Neural cell (in vitro differentiated cells): ENCODE results near the gene AP1M2. TPM values are rescaled to one million over a fixed set of nuclear protein-coding genes. Genes with fewer than 3 reads are reported as not detected.

Experiments
- H2AFZ ChIP-seq: fragments of 200-600, 300-800 bp; sonication (generic), shearing (Covaris generic); 2 replicates; pipeline ENCODE4 v1.6.0; 2014; ENCODE audit warnings: low read depth, mild to moderate bottlenecking, antibody characterized with exemption, low read length, moderate library complexity
- H3F3A ChIP-seq: fragments of 200-600 bp; shearing (Covaris generic); 2 replicates; pipeline ENCODE4 v1.6.1; 2016; ENCODE audit warnings: mild to moderate bottlenecking, moderate library complexity, mixed read lengths, antibody characterized with exemption, low read length; ENCODE audit not compliant: insufficient read depth, poor library complexity, severe bottlenecking
- H3K27ac ChIP-seq: fragments of 200-600, 300-800 bp; sonication (generic), shearing (Covaris generic); 2 replicates; pipeline ENCODE4 v1.5.1; 2014; ENCODE audit warnings: mild to moderate bottlenecking, low read length, moderate library complexity
- H3K27me3 ChIP-seq: fragments of 300-800, 200-600 bp; sonication (generic), shearing (Covaris generic); 2 replicates; pipeline ENCODE4 v1.6.0; 2014; ENCODE audit warnings: mild to moderate bottlenecking, low read depth, low read length, moderate library complexity; ENCODE audit not compliant: insufficient read depth
- H3K36me3 ChIP-seq: fragments of 300-800, 200-600 bp; sonication (generic), shearing (Covaris generic); 2 replicates; pipeline ENCODE4 v1.5.1; 2014; ENCODE audit warnings: mild to moderate bottlenecking, antibody characterized with exemption, low read length, moderate library complexity; ENCODE audit not compliant: insufficient read depth
- H3K4me2 ChIP-seq: fragments of 300-800, 200-600 bp; sonication (generic), shearing (Covaris generic); 2 replicates; pipeline ENCODE4 v1.6.0; 2014; ENCODE audit warnings: mild to moderate bottlenecking, low read length
- H3K4me3 ChIP-seq: fragments of 300-800, 200-600 bp; sonication (generic), shearing (Covaris generic); 2 replicates; pipeline ENCODE4 v1.5.1; 2014; ENCODE audit warnings: mild to moderate bottlenecking, low read length, moderate library complexity
- H3K79me2 ChIP-seq: fragments of 200-600 bp; shearing (Covaris generic); replicated peaks from 2 replicates; pipeline ENCODE4 v1.6.0; 2014; ENCODE audit warnings: mild to moderate bottlenecking, low read length, moderate library complexity; ENCODE audit not compliant: insufficient read depth
- H3K9ac ChIP-seq: fragments of 300-800, 200-600 bp; sonication (generic), shearing (Covaris generic); 2 replicates; pipeline ENCODE4 v1.6.1; 2016; ENCODE audit warnings: mild to moderate bottlenecking, low read length, mixed read lengths
- H3K9me2 ChIP-seq: fragments of 200-600 bp; shearing (Covaris generic); 2 replicates; pipeline ENCODE4 v1.6.1; 2016; ENCODE audit warnings: mild to moderate bottlenecking, low read length, mixed read lengths; ENCODE audit not compliant: insufficient read depth
- H3K9me3 ChIP-seq: fragments of 200-600, 300-800 bp; sonication (generic), shearing (Covaris generic); 2 replicates; pipeline ENCODE4 v1.6.1; 2016; ENCODE audit warnings: mild to moderate bottlenecking, mixed run types, low read length, moderate library complexity, mixed read lengths
- H4K20me1 ChIP-seq: fragments of 200-600 bp; shearing (Covaris generic); 2 replicates; pipeline ENCODE4 v1.6.1; 2016; ENCODE audit warnings: mild to moderate bottlenecking, mixed run types; ENCODE audit not compliant: insufficient read depth
- CTCF ChIP-seq: fragments of 450-650 bp; IDR thresholded peaks from 2 replicates; pipeline ENCODE4 v1.5.1; 2014; ENCODE audit warnings: antibody characterized with exemption, mild to moderate bottlenecking, moderate library complexity; ENCODE audit not compliant: poor library complexity, severe bottlenecking
- EP300 ChIP-seq: fragments of 450-650 bp; conservative IDR thresholded peaks from 2 replicates; pipeline ENCODE4 v1.6.1; 2014; ENCODE audit warnings: antibody characterized with exemption, mild to moderate bottlenecking, moderate library complexity; ENCODE audit not compliant: poor library complexity, severe bottlenecking
- EZH2 ChIP-seq: fragments of 200-600, 300-800 bp; shearing (Covaris generic), sonication (generic); IDR thresholded peaks from 2 replicates; pipeline ENCODE4 v1.6.1; 2014; ENCODE audit warnings: antibody characterized with exemption, low read length, borderline replicate concordance, mild to moderate bottlenecking; ENCODE audit not compliant: insufficient read depth, poor library complexity, severe bottlenecking
- MXI1 ChIP-seq: fragments of 450-650 bp; conservative IDR thresholded peaks from 2 replicates; pipeline ENCODE4 v1.6.1; 2014; ENCODE audit warnings: antibody characterized with exemption, mild to moderate bottlenecking; ENCODE audit not compliant: poor library complexity, severe bottlenecking
- POLR2AphosphoS5 ChIP-seq: IDR thresholded peaks from 2 replicates; pipeline ENCODE4 v1.6.1; 2012
- RAD21 ChIP-seq: fragments of 450-650 bp; conservative IDR thresholded peaks from 2 replicates; pipeline ENCODE4 v1.6.1; 2014; ENCODE audit warnings: antibody characterized with exemption, mild to moderate bottlenecking, moderate library complexity
- REST ChIP-seq: IDR thresholded peaks from 2 replicates; pipeline ENCODE4 v1.6.1; 2012; ENCODE audit warnings: borderline replicate concordance
- SMC3 ChIP-seq: fragments of 450-650 bp; conservative IDR thresholded peaks from 2 replicates; pipeline ENCODE4 v1.6.1; 2014; ENCODE audit warnings: antibody characterized with exemption, mild to moderate bottlenecking, moderate library complexity; ENCODE audit not compliant: poor library complexity
- TAF1 ChIP-seq: IDR thresholded peaks from 2 replicates; pipeline ENCODE4 v1.6.1; 2012; ENCODE audit warnings: low read depth
- polyA plus RNA-seq: library from polyadenylated mRNA; depleted of rRNA; stranded (reverse); fragments of >200 nt; gene quantifications from 2 replicates; pipeline ENCODE4 v1.2.3, GENCODE V29; 2014

Gene AP1M2
- polyA plus RNA-seq, 1 donor from 2014 or later: 0.38 TPM

GRCh38 chr19:10603084-10603872, 16.2 kb upstream of the AP1M2 start:
- H3K36me3 ChIP-seq: no peaks in the 10 kb centered on the region
- H3K4me3 ChIP-seq: peak overlapping the region; percentile 97
- no peaks in the 10 kb centered on the region for H3K9me2 ChIP-seq
- no peaks in the 10 kb centered on the region for H3K27me3 ChIP-seq
- H4K20me1 ChIP-seq: no peaks in the 10 kb centered on the region
- peak overlapping the region; percentile 74 for H3K4me2 ChIP-seq
- peaks cover 29% of the 10 kb centered on the region for H3K79me2 ChIP-seq
- TF ChIP-seq MXI1 (no peak), TAF1 (no peak), RAD21 (no peak), EZH2 (no peak), POLR2AphosphoS5 (no peak), CTCF (no peak), SMC3 (no peak)
- peak overlapping the region; percentile 65 for H2AFZ ChIP-seq
- H3F3A ChIP-seq: no peaks in the 10 kb centered on the region
- H3K9ac ChIP-seq: peak overlapping the region; percentile 98
- H3K9me3 ChIP-seq: no peaks in the 10 kb centered on the region
- H3K27ac ChIP-seq: peak overlapping the region; percentile 86

DNA sequence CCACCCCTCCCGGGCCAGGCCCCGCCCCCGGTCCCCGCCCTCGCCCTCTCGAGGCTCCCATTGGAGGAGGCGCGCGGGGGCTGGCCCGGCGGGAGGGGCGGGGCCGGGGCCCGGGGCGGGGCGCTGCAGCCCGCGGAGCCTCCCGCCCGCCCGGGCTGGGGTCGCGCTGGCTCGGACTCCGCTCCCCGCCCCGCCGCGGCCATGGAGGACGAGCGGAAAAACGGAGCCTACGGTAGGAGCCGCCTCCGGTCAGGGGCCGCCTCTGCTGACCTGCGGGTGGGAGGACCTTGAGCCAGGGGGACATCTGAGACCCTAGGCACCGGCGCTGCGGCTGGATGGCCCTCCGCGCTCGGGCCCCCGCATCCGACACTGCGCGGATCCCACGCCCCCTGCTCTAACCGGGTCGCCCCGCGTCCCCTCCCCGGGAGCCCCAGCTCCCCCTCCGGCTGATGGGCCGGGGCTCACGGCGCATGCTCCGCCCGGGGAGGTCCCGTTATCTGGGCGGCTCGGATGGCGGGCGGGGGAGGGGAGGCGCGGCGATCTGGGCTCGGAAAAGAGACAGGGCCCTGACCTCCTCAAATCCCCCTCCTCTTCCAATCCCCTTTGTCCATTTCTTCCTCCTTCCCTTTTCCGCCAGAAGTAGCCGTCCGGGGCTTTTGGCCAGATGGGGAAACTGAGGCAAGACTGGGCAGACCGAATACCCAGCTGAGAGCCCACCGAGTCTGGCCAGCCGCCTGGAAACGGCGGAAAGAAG, 15.4 kb upstream of the AP1M2 start:
- TF ChIP-seq POLR2AphosphoS5: peak; percentile 88
- TF ChIP-seq TAF1: no peak
- peak; percentile 61 for TF ChIP-seq REST
- no peak for TF ChIP-seq CTCF
- no peak for TF ChIP-seq RAD21
- TF ChIP-seq MXI1: peak; percentile 57
- no peak for TF ChIP-seq EZH2
- no peak for TF ChIP-seq SMC3
- TF ChIP-seq EP300: peak; percentile 33
- Histone ChIP-seq H4K20me1 (no peaks in the 10 kb centered on the region), H3K27ac (peak overlapping the region; percentile 86), H3F3A (no peaks in the 10 kb centered on the region), H2AFZ (peak overlapping the region; percentile 65), H3K4me3 (peak overlapping the region; percentile 97), H3K36me3 (no peaks in the 10 kb centered on the region), H3K79me2 (peaks cover 29% of the 10 kb centered on the region), H3K9me3 (no peaks in the 10 kb centered on the region), H3K4me2 (peak overlapping the region; percentile 74), H3K9me2 (no peaks in the 10 kb centered on the region), H3K27me3 (no peaks in the 10 kb centered on the region), H3K9ac (peak overlapping the region; percentile 98)
